GM18508 (cell line): Measurements from ENCODE around the gene CAMSAP2.
A peak's percentile ranks its signal among the peaks of the same experiment; 100 is the strongest.
"Not testable (repeated sequence)": the region's sequence is repeated elsewhere in the genome, so short reads cannot be mapped to it uniquely, and the experiment has no call there.

ENCODE experiments used
- ATAC-seq: cut with Tn5 transposase; IDR thresholded peaks from one replicate; pipeline ENCODE4 v1.9.1; 2021; ENCODE audit warnings: moderate number of reproducible peaks; ENCODE audit not compliant: insufficient read depth, unreplicated experiment

CAMSAP2 gene

DNA sequence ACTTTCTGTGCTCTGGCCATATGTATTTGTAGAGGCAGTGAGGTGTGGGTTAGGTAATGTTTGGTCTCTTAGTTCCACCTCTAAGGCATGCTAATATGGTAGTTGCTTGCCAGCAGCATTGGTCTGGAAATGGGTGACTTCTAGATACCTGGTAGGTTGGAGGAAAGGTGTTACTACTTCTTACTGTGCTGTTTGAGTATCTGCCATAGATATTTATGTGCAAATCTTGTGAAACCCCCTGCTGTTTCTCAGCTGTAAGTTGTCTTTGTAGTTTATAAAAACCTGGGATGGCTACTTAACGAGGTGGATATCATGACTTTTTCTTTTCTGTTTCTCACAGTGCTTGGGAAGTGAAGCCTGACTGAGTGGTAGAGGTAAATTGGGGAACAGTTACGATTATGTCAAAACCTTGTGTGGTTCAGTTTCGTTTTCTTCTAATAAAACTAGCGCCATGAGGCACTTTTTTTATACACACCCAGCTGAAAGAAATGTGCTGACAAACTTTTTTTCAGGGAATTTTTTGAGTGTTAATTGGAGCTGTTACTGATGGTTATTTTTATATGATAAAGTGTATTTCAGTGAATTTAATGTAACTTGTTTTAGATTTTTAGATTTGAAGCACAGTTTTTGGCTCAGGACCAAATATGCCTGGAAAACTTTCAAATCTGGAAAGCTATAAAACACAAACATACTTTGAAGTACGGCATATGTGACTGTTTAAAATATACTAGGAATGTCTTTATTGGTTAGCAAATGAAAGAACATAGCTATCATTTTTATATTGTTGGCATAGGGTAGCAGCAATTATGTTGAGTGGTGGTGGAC is 42.1 kb downstream of the CAMSAP2 start:
- ATAC-seq: no peak

DNA sequence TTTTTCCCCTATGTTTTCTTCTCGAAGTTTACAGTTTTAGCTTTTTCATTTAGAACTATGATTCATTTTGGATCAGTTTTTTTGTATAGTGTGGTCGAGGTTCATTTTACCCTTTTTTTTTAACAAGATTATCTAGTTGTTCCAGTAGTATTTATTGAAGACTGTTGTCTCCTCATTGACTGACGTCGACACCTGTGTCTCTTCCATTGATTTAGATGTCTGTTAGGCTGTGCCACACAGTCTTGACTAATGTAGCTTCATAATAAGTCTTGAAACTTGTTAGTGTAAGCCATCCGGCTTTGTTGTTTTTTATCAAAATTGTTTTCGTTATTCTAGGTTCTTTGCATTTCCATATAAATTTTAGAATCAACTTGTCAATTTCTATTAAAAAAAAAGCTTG is 45.2 kb downstream of the CAMSAP2 start:
- no peak for ATAC-seq

DNA sequence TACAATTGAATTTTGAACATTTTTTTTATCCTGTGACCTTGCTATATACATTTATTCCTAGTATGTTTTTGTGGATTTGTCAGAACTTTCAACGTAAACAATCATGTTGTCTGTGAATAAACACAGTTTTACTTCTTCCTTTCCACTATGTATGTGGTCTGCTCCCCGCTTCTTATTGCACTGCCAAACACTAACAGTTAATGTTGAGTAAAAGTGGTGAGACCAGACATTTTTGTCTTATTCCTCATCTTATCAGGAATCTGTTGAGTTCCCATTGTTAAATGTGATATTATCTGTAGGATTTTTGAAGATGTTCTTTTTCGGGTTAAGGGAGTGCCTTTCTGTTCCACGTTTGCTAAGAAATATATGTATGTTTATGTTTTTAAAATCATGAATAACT is 45.9 kb downstream of the CAMSAP2 start:
- no peak for ATAC-seq

DNA sequence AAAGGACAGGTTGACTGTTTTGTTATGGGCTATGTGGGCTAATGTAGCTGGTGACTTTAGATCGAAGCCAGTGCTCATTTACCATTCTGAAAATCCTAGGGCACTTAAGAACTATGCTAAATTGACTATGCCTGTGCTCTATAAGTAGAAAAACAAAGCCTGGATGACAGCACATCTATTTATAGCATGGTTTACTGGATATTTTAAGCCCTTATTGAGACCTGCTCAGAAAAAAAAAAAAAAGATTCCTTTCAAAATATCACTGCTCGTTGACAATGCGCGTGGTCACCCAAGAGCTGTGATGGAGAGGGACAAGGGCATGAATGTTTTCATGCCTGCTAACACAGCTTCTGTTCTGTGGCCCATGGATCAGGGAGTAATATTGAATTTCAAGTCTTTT is 48.1 kb downstream of the CAMSAP2 start:
- no peak for ATAC-seq

DNA sequence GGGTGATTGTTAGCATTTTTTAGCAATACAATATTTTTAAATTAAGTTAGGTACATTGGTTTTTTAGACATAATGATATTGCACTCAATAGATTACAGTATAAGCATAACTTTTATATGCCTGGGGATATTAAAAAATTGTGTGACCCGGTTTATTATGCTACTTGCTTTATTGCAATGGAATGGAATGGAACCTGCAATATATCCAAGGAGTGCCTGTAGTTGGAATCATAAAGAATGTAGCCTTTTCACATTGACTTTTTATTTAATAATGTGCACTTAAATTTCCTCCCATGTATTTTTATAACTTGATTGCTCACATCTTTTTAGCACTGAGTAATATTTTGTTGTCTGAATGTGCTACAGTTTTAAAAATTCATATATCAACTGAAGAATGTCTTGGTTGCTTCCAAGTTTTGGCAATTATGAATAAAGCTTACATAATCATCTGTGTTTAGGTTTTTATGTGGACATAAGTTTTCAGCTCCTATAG is 49.2 kb downstream of the CAMSAP2 start:
- ATAC-seq: no peak

DNA sequence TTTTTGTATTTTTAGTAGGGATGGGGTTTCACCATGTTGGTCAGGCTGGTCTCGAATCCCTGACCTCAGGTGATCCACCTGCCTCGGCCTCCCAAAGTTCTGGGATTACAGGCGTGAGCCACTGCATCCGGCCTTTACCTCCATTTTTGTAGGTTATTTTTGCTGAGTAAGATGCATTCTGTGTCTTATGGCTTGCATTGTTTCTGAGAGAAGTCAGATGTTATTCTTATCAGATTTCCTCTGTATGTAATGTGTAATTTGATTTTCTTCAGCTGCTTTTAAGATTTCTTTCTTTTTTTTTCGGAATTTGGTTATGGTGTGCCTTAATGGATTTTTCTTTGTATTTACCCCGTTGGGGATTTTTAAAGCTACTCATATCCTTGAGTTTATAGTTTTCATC is 52.3 kb downstream of the CAMSAP2 start:
- ATAC-seq: not testable (repeated sequence)

DNA sequence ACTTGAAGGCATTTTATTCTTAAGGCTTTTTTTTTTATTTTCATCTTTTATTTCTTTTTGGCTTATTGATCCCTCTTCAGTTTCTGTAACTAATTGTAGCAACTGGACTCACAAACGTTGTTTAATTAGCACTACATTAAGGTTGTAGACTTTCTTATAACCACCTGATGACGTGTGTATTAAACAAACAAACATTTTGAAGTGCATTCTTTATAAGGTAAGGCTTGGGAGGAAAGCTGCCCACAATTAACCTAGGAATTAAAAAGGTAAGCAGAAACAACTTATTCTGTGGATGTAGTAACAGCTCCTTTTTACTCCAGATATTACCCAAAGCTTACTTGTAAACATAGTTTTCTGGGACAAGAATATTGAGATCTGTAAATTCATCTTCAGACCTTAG is 55.0 kb downstream of the CAMSAP2 start:
- no peak for ATAC-seq

DNA sequence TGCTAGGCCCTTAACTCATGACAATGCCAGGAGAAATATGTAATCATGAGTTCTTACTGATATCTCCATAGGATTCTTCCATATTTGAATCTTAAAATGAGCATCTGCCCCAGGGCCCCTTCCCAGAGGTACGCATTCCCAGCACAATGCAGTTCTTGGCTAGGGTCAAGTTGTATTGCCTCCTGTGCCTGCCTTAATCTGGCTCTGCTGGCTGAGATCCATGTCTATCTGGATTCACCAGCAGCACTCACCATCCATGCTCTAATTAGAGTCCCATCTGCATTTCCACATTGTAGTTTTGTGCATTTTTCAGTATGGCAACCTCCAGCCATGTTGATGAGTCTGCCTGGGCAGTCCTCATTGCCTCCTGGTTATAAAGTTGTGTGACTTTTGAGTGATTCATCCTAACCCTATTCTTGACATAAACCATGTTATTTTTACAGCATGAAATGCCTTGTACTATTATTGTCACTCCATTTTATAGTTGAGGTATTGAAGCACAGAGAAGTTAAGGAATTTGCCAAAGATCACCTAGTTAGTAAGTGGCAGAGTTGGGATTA is 55.9 kb downstream of the CAMSAP2 start:
- ATAC-seq: no peak

DNA sequence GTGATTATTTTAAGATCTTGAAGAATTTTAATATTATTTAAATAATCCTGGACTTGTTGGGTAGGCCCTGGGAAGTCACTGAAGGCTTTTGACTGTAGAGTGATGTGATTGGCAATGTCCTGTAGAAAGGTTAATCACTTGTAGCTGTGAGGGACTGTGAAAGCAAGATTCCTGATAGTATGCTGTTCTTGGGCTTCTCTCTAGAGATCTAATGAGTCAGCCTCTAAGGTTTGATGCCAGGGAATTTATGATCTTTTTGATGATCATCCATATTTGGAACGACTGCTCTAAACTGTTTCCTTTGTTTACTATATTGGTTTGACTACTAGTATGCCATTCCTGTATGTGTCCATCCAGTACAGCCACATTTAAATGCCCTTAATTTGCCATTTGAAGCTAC is 56.5 kb downstream of the CAMSAP2 start:
- no peak for ATAC-seq

DNA sequence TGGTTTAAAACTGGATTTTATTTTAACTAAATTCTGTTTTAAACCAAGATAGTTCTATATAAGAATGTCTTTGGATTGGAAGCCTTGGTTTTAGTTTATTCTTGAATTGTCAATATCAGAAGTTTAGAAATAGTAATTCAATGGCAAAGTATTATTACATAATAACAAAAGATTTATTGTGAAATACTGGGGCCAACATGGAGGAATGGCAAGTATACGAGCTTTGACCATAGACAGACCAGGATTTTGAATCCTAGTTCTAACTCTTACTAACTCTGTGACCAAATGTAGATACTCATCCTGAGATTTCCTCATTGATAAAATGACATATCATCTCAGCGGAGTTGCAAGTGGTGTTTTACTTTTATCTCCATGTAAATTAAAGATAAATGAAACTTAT is 63.3 kb downstream of the CAMSAP2 start:
- ATAC-seq: no peak

DNA sequence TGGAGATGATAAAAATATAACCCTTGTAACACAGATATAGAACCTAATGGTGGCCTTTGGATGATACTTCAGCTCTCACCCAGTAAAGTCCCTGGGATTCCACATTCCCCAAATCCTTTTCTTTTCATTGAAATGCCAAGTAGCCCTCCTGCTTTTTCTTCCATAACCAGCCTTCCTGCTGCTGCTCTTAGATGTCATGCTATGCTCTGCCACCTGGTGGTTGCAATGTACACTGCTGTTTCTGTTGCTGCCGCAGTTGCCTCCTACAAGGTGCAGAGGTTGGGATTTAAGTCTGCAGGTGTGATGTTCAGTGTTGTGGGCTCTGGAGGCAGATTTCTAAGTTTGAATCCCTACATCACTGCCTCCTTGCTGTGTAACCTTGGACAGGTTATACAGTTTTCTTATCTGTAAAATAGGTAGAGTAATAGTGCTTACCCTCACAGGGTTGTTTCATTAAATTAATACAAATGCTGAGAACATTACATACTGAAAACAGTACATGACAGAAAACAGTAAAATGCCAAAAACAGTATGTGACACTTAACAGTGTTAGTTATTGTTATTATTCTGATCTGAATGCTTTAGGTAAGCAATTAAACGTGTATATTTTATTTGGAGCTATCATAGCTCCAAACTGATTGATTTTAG is 64.3 kb downstream of the CAMSAP2 start:
- peak; percentile 79 for ATAC-seq

DNA sequence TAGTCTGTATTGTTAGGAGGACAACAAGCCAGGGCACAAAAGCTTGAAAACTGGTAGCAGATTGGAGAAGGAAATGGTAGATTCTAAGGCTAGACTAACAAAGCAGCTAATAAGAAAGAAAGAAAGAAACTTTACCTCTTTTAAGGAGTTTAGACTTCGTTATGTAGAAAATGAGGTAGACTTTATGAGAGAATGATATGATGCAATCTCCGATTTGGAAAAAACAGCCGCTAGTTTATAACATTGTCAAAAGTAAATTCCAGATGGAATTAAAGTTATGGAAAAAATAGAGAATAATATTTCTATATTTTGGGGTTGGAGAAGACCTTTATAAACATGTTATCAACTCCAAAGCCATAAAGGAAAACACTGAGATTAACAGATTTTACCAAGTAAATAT is 67.0 kb downstream of the CAMSAP2 start:
- no peak for ATAC-seq

DNA sequence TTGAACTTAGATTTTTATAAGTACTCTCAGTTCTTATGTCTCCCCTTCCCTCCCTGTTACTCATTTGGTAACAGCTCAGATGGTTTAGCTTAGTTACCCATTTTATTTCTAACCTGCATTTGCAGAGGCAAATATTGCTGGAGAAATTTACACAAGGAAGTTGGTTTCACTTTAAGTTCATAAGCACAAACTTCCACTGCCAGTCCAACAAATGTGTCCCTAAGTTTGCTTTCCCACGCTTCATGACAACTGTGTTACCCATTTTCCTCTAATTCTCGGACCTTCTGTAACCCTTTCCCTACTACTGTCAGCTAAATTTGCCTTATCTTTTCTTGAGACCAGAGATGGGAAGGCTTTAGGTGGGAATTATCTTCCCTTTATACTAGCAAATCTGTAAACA is 70.2 kb downstream of the CAMSAP2 start:
- no peak for ATAC-seq

DNA sequence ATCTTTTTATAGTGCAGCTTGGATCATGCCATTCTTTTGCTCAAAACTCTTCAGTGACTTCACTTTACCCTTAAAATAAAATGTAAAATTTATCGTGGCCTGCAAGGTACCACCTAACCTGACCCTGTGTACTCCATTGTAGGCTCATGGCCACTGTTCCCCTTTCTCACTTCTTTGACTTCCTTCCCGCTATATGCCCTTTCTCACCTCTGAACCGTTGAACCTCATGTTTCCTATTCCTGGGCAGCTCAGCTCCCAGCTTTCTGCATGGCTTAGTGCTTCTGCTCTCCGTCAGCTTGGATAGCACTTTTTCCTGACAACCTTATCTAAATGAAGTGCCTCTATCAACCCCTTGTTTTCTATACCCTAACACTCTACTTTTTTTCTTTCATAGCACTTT is 73.0 kb downstream of the CAMSAP2 start:
- no peak for ATAC-seq

DNA sequence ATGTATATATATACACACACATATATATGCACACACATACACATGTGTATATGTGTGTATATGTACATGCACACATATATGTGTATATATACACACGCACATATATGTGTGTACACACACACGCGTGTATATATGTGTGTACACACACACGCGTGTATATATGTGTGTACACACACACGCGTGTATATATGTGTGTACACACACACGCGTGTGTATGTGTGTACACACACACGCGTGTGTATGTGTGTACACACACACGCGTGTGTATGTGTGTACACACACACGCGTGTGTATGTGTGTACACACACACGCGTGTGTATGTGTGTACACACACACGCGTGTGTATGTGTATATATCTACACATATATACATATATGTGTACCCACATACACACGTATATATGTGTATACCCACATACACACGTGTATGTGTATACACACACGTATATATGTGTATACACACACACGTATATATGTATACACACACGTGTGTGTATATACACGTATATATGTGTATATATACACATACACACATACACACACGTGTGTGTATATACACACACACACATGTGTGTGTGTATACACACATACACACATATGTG is 78.0 kb downstream of the CAMSAP2 start:
- ATAC-seq: not testable (repeated sequence)

DNA sequence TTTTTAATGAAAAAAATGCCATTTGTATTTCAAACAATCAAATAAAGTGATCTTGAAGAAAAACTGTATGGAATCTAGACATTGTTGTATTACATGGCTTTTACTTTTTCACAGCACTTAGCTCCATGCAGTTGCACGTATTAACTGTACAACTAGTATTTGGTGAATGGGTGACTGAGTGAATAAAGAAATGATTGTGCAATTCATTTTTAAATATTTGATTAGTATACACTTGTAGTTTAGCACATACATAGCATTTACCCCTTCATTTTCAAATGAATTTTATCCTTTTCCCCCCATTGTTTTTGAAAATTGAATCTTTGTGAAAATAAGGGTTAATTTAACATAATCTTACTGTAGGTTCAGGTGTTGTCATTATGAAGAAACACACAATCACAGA is 79.6 kb downstream of the CAMSAP2 start:
- no peak for ATAC-seq

DNA sequence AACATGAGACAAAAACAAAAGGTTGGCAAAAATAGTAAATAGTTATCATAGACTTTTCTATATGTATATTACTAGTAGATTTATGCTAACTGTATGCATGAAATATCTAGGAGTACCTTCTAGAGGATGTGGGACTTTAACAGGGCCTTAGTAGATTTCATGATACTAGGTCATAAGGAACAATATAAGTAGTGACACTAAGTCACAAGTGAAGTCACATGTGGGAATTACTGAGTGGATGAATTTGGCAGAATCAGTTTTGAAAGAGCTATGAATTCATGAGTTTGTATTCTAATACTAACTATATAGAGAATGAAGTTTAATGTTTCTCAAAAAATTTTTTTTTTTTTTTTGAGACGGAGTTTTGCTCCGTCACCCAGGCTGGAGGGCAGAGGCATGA is 81.0 kb downstream of the CAMSAP2 start:
- ATAC-seq: no peak

DNA sequence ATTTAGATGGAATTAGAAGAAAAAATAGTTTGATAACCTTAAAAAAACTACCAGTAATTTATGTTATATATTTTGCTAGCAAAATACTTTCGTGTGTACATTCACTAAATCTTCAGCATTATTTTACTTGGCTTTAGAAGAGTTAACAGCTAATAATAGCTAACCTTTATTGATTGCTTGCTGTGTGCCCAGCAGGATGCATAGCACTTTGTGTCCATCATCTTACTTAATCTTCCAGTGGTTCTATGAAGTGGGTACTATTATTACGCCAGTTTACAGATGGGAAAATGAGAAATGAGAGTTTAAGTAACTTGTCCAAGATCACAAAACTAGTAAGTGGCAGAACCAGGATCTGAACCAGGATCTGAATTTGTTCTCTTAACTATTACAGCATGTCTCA is 92.4 kb downstream of the CAMSAP2 start:
- ATAC-seq: no peak

DNA sequence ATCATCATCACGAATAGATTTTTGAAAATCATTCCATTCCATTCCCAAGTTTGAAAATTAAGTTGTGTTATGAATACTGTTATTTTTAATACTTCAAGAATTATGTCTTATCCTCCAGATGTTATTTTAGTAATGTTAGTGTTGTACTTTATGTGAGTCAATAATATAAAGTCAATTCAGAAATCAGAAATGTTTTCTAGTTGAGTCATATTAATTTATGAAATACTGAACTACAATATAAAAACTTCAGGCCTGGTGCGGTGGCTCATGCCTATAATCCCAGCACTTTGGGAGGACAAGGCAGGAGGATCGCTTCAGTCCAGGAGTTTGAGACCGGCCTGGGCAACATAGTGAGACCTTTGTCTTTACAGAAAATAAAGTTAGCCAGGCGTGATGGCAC is 95.7 kb downstream of the CAMSAP2 start:
- ATAC-seq: no peak

DNA sequence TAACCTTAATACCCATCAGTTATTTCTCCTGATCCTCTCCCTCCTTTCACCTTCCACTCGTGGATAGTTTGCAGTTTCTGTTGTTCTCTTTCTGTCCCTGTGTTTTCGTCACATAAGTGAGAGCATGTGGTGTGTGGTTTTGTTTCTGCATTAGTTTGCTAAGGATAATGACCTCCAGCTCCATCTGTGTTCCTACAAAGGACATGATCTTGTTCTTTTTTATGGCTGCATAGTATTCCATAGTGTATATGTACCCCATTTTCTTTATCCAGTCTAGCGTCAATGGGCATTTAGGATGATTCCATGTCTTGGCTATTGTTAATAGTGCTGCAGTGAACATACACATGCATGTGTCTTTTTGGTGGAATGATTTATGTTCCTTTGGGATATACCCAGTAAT is 97.5 kb downstream of the CAMSAP2 start:
- ATAC-seq: no peak

DNA sequence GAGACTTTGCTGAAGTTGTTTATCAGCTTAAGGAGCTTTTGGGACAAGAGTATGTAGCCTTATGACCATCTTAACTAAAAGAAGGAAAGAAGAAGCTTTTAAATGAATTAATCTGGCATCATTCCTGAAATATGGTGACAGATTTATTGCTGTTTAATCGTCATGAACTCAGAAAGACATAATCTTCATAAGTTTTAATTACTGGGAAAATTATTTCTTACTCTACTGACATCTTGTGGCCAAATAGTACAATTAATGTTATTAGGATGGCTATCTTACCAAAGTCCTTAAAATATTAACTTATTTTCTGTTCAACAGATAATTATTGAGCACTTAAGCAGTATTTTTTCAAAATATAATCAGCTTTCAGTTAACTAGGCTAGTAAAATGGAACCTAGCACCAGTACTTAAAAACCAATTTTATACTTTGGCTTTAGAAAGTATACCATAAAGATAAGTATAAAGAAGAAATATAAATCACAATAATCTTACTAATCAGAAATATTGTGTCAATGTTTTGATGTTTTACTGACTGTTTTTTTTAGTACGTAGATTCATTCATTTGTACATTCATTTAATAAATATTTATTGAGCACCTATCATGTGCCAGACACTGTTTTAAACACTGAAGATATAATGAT is 99.4 kb downstream of the CAMSAP2 start:
- ATAC-seq: no peak
